H1 (cell line): Measurements from ENCODE around the gene MBNL2. TPM values are rescaled to one million over a fixed set of nuclear protein-coding genes. Genes with fewer than 3 reads are reported as not detected.

Experiments
- BACH1 ChIP-seq: IDR thresholded peaks from 2 replicates; pipeline ENCODE4 v1.6.1; 2012; ENCODE audit warnings: low read length, improper control_type of control experiment
- RAD21 ChIP-seq, 2 experiments: IDR thresholded peaks in 1 of 2; conservative IDR thresholded peaks in 1 of 2; 2 replicates each; pipeline ENCODE4 v1.6.1; 2011; ENCODE audit warnings: low read depth in 2 of 2, low read length in 2 of 2, improper control_type of control experiment in 1 of 2, inconsistent platforms in 1 of 2, mild to moderate bottlenecking in 1 of 2, moderate library complexity in 1 of 2
- SP1 ChIP-seq: IDR thresholded peaks from 2 replicates; pipeline ENCODE4 v1.6.1; 2011; ENCODE audit warnings: low read depth, low read length
- SP4 ChIP-seq: IDR thresholded peaks from 2 replicates; pipeline ENCODE4 v1.6.1; 2012; ENCODE audit warnings: low read length, inconsistent platforms
- SUZ12 ChIP-seq: fragments of 200-600 bp; sonication (generic); IDR thresholded peaks from 2 replicates; pipeline ENCODE4 v1.6.1; 2012; ENCODE audit warnings: mild to moderate bottlenecking, inconsistent platforms, low read length, moderate library complexity, mixed read lengths
- TEAD4 ChIP-seq: IDR thresholded peaks from 2 replicates; pipeline ENCODE4 v1.6.1; 2012; ENCODE audit warnings: low read depth, low read length, inconsistent platforms, mixed read lengths
- polyA plus RNA-seq, 7 experiments: library from polyadenylated mRNA; depleted of rRNA in 3 of 7; stranded (reverse) in 5 of 7; unstranded in 2 of 7; fragments of >200 nt in 5 of 7; fragments of 200-250 nt in 2 of 7; gene quantifications; 1 replicate in 5 of 7; 2 replicates in 1 of 7; 4 replicates in 1 of 7; pipeline versions ENCODE4 v1.2.1 to v1.2.3, GENCODE V29; 2011 to 2013; ENCODE audit warnings: missing spikeins in 2 of 7, mixed read lengths in 2 of 7
- total RNA-seq: library from RNA; stranded (reverse); fragmentation: NEBNext Ultra II Directional; extraction: Animal tissue kit (Norgen Biotek cat#: 25700); gene quantifications from 2 replicates; pipeline ENCODE4 v1.2.1, GENCODE V29; 2021
- TF ChIP-seq, protein P1 (sequence below): IDR thresholded peaks from 2 replicates; pipeline ENCODE4 v1.6.1; 2012; ENCODE audit warnings: low read length, inconsistent platforms

Gene MBNL2
- total and polyA plus RNA-seq, 2 of the 8 experiments (the other 6 are each of a cell fraction or from before 2014, with no cell fraction given): 1.0 to 2.6 TPM

DNA sequence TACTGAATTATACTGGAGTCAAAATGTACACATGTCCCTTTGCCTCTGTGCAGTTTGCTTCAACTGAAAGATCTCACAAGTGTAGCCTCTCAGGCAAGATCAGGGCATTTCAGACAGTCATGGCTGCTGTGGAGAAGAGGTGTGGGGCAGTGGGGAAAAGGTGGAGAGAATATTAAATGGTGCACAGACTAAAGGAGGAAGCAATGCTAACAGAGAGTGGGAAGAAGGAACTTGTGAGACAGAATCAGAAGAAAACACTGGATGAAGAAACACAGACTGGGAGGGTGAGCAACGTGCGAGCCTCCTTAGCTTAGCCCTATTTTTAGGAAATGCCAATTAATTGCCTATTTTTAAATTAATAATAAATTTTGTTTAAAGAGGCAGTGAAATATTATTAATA lies 162.2 kb downstream of the MBNL2 start (continued):
- TF ChIP-seq TEAD4 (no peak), RAD21 (IDR thresholded peaks at IDR 0.05 in 1 of 2, conservative IDR thresholded peaks at IDR 0.05 in 1 of 2; ENCODE audit: low read depth in 2 of 2, low read length in 2 of 2) (no peak), SP4 (no peak), BACH1 (no peak), SP1 (no peak), SUZ12 (no peak)
- TF ChIP-seq, protein P1, sequence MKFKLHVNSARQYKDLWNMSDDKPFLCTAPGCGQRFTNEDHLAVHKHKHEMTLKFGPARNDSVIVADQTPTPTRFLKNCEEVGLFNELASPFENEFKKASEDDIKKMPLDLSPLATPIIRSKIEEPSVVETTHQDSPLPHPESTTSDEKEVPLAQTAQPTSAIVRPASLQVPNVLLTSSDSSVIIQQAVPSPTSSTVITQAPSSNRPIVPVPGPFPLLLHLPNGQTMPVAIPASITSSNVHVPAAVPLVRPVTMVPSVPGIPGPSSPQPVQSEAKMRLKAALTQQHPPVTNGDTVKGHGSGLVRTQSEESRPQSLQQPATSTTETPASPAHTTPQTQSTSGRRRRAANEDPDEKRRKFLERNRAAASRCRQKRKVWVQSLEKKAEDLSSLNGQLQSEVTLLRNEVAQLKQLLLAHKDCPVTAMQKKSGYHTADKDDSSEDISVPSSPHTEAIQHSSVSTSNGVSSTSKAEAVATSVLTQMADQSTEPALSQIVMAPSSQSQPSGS: no peak
